Osteocyte (in vitro differentiated cells): ENCODE measurements around the gene IFITM10. TPM values are rescaled to one million over a fixed set of nuclear protein-coding genes. Genes with fewer than 3 reads are reported as not detected.

ENCODE experiments used
- DNase-seq: peaks from one replicate; pipeline ENCODE4 v3.0.0; 2021; ENCODE audit warnings: mixed read lengths; ENCODE audit not compliant: unreplicated experiment; ENCODE audit errors: extremely low spot score
- H3K27ac Mint-ChIP-seq: one replicate; pipeline ENCODE4 v1.8.0; 2021; ENCODE audit warnings: mild to moderate bottlenecking, mixed read lengths; ENCODE audit not compliant: unreplicated experiment
- H3K27me3 Mint-ChIP-seq: one replicate; pipeline ENCODE4 v1.8.0; 2021; ENCODE audit warnings: mixed read lengths; ENCODE audit not compliant: unreplicated experiment
- H3K36me3 Mint-ChIP-seq: one replicate; pipeline ENCODE4 v1.8.0; 2021; ENCODE audit warnings: mixed read lengths; ENCODE audit not compliant: unreplicated experiment
- H3K4me1 Mint-ChIP-seq: one replicate; pipeline ENCODE4 v1.8.0; 2021; ENCODE audit warnings: mixed read lengths; ENCODE audit not compliant: unreplicated experiment
- H3K4me3 Mint-ChIP-seq: one replicate; pipeline ENCODE4 v1.8.0; 2021; ENCODE audit warnings: mild to moderate bottlenecking, moderate library complexity, mixed read lengths; ENCODE audit not compliant: unreplicated experiment
- H3K9me3 Mint-ChIP-seq: one replicate; pipeline ENCODE4 v1.8.0; 2021; ENCODE audit warnings: mixed read lengths; ENCODE audit not compliant: unreplicated experiment
- CTCF ChIP-seq: fragments of 200-600 bp; sonication (generic); IDR thresholded peaks from 2 replicates; pipeline ENCODE4 v1.5.0; 2021; ENCODE audit warnings: antibody characterized with exemption, mild to moderate bottlenecking, moderate library complexity
- total RNA-seq: library from RNA; stranded (reverse); gene quantifications from 2 replicates; pipeline ENCODE4 v1.2.1, GENCODE V29; 2021

The IFITM10 gene
- total RNA-seq, 1 donor from 2014 or later: 24.0 TPM

- no peak for DNase-seq
- Mint-ChIP-seq H3K9me3 (no peaks in the 10 kb centered on the region), H3K36me3 (peaks cover 30% of the 10 kb centered on the region), H3K27ac (no peak overlapping the region), H3K4me1 (peaks cover 61% of the 10 kb centered on the region), H3K27me3 (no peaks in the 10 kb centered on the region), H3K4me3 (no peak overlapping the region)
- TF ChIP-seq CTCF: no peak
Measured at GRCh38 chr11:1755692-1756561, 5.5 kb upstream of the IFITM10 start.

GRCh38 chr11:1755344-1755691 is 4.9 kb upstream of the IFITM10 start:
- no peak overlapping the region for H3K4me3 Mint-ChIP-seq
- H3K36me3 Mint-ChIP-seq: peaks cover 30% of the 10 kb centered on the region
- H3K27me3 Mint-ChIP-seq: no peaks in the 10 kb centered on the region
- peaks cover 61% of the 10 kb centered on the region for H3K4me1 Mint-ChIP-seq
- H3K27ac Mint-ChIP-seq: no peak overlapping the region
- DNase-seq: no peak
- no peaks in the 10 kb centered on the region for H3K9me3 Mint-ChIP-seq
- TF ChIP-seq CTCF: no peak

- peaks cover 62% of the 10 kb centered on the region for H3K4me1 Mint-ChIP-seq
- H3K27me3 Mint-ChIP-seq: no peaks in the 10 kb centered on the region
- H3K27ac Mint-ChIP-seq: no peak overlapping the region
- H3K36me3 Mint-ChIP-seq: peaks cover 30% of the 10 kb centered on the region
- no peaks in the 10 kb centered on the region for H3K9me3 Mint-ChIP-seq
- no peak overlapping the region for H3K4me3 Mint-ChIP-seq
- no peak for TF ChIP-seq CTCF
- no peak for DNase-seq
Measured at GRCh38 chr11:1754376-1755150, 4.2 kb upstream of the IFITM10 start.

- Mint-ChIP-seq H3K27ac (no peak overlapping the region), H3K9me3 (no peaks in the 10 kb centered on the region), H3K4me3 (no peak overlapping the region), H3K36me3 (peaks cover 30% of the 10 kb centered on the region), H3K4me1 (peaks cover 64% of the 10 kb centered on the region), H3K27me3 (no peaks in the 10 kb centered on the region)
- no peak for DNase-seq
- no peak for TF ChIP-seq CTCF
Measured at GRCh38 chr11:1753929-1754305, 3.5 kb upstream of the IFITM10 start.
